ENCODE results near the gene KIF17. TPM values are rescaled to one million over a fixed set of nuclear protein-coding genes. Genes with fewer than 3 reads are reported as not detected.

Gene KIF17
- total RNA-seq, 1 donor from 2014 or later: 4.6 TPM

DNA sequence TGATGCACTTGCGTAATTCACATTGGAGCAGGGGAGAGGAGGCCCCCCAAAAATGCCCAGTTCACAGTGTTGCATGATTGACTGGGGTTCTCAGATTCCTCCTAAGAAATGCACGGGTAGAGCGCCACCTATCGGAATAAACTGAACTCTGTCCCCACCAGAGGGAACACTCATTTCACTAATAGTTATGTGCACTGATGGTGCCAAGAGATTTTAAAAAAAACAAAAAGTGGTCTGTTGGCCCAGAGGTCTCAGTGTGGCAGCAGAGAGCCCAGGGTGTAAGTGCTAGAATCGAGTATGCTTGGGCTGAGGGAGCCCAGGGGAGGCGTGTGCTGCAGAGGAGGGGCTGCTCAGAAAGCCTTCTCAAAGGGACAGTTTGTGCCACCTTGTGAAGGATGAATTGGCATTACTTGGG lies 77.6 kb downstream of the KIF17 start:
- Histone ChIP-seq H3K9me3 (no peaks in the 10 kb centered on the region), H3K4me1 (peaks cover 2% of the 10 kb centered on the region), H3K27ac (no peak overlapping the region), H3K27me3 (no peaks in the 10 kb centered on the region), H3K4me3 (no peak overlapping the region), H3K36me3 (peaks cover 81% of the 10 kb centered on the region)
- intact Hi-C loops (cut with DNase I): loop anchor here (5.0 kb wide), 1 partner anchor 118 kb away; no protein-coding TSS in a partner anchor
- ATAC-seq: peak; percentile 74
- TF ChIP-seq, protein P1, sequence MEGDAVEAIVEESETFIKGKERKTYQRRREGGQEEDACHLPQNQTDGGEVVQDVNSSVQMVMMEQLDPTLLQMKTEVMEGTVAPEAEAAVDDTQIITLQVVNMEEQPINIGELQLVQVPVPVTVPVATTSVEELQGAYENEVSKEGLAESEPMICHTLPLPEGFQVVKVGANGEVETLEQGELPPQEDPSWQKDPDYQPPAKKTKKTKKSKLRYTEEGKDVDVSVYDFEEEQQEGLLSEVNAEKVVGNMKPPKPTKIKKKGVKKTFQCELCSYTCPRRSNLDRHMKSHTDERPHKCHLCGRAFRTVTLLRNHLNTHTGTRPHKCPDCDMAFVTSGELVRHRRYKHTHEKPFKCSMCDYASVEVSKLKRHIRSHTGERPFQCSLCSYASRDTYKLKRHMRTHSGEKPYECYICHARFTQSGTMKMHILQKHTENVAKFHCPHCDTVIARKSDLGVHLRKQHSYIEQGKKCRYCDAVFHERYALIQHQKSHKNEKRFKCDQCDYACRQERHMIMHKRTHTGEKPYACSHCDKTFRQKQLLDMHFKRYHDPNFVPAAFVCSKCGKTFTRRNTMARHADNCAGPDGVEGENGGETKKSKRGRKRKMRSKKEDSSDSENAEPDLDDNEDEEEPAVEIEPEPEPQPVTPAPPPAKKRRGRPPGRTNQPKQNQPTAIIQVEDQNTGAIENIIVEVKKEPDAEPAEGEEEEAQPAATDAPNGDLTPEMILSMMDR (IDR thresholded peaks at IDR 0.05): peak; percentile 77
- no peak for DNase-seq

DNA sequence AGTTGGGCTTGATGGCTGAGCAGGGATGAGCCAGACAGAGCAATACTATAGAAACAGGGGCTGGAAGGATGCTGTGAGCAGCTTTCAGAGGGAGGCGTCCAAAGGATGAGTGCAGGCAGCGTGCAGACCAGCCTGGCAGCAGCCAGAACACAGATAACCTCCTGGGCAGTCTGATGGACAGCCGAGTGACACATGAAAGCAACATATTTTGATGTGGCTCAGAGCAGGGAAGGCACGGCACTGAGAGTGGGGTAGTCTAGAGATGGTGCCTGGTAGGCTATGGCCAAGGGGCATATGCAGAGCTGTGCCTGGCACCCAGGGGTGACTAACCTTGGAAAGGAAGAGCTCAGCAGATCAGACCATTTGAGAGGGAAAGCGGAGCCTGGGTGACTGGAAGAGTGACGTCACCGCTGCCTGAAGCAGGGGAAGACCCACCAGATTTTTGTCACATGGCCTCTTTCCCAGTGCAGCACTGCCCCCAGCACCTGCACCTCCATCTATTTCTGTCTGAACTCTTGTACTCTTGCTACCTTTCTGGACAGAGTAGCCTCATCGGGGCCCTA lies 80.9 kb downstream of the KIF17 start:
- H3K4me3 ChIP-seq: no peak overlapping the region
- no peak for DNase-seq
- intact Hi-C loops (cut with DNase I): no loop called here
- H3K36me3 ChIP-seq: peaks cover 47% of the 10 kb centered on the region
- TF ChIP-seq, protein P1 (IDR thresholded peaks at IDR 0.05): no peak
- no peak for ATAC-seq
- H3K9me3 ChIP-seq: no peaks in the 10 kb centered on the region
- no peaks in the 10 kb centered on the region for H3K27me3 ChIP-seq
- H3K4me1 ChIP-seq: peaks cover 16% of the 10 kb centered on the region
- H3K27ac ChIP-seq: no peak overlapping the region

DNA sequence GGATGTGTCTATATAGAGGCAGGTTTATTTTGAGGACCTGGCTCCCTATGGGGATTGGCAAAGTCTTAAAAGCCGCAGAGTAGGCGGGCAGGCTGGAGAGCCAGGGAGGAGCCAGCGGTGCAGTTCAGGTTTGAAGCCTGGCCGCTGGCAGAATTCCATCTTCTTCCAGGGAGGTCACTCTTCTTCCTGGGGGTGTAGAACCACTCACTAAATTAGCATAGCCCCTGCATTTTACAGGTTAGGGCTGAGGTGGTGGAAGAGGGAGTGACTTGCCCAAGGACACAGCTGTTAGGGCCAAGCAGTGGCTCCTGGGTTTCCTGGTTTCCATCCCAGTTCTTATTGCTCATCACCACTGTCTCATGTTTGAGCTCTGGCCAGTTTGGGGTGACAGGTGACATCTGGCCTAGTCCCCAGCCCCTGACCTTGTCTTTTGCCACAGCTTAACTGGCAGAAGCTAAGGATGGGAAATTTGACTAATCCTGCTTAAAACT lies 83.2 kb downstream of the KIF17 start:
- H3K4me1 ChIP-seq: peaks cover 16% of the 10 kb centered on the region
- H3K4me3 ChIP-seq: peak overlapping the region; percentile 92
- TF ChIP-seq, protein P1 (IDR thresholded peaks at IDR 0.05): no peak
- peaks cover 31% of the 10 kb centered on the region for H3K36me3 ChIP-seq
- peak overlapping the region; percentile 52 for H3K27ac ChIP-seq
- no peaks in the 10 kb centered on the region for H3K27me3 ChIP-seq
- intact Hi-C loops (cut with DNase I): no loop called here
- peak; percentile 67 for ATAC-seq
- no peaks in the 10 kb centered on the region for H3K9me3 ChIP-seq
- DNase-seq: peak; percentile 80

DNA sequence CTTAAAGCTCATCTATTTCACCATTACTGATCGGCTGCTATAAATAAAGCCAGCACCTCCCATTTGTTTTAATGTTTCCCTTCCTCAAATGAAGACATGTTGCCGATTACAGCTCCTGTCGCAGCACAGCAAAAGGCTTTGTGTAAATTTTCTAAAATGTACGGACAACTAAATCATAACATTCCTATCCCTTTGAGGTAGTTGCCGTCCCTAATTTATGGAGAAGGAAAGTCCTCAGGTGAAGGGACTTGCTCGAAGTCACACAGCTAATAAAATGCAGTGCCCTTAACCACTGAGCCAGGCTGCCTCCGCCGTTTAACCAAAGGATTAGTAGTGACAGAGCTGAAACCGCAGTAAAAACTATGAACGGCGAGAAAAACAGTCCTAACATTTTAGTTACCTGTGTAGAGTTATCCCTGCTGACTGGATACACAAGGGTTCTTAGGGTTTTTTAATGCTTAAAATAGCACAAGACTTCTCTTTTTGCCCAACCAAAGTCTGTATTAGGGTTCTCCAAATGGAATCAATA lies 83.7 kb downstream of the KIF17 start:
- Histone ChIP-seq H3K27ac (peak overlapping the region; percentile 52), H3K27me3 (no peaks in the 10 kb centered on the region), H3K36me3 (peaks cover 26% of the 10 kb centered on the region), H3K4me3 (peak overlapping the region; percentile 92), H3K9me3 (no peaks in the 10 kb centered on the region), H3K4me1 (peaks cover 16% of the 10 kb centered on the region)
- DNase-seq (no peak), ATAC-seq (no peak)
- intact Hi-C loops (cut with DNase I): no loop called here
- TF ChIP-seq, protein P1 (IDR thresholded peaks at IDR 0.05): no peak

DNA sequence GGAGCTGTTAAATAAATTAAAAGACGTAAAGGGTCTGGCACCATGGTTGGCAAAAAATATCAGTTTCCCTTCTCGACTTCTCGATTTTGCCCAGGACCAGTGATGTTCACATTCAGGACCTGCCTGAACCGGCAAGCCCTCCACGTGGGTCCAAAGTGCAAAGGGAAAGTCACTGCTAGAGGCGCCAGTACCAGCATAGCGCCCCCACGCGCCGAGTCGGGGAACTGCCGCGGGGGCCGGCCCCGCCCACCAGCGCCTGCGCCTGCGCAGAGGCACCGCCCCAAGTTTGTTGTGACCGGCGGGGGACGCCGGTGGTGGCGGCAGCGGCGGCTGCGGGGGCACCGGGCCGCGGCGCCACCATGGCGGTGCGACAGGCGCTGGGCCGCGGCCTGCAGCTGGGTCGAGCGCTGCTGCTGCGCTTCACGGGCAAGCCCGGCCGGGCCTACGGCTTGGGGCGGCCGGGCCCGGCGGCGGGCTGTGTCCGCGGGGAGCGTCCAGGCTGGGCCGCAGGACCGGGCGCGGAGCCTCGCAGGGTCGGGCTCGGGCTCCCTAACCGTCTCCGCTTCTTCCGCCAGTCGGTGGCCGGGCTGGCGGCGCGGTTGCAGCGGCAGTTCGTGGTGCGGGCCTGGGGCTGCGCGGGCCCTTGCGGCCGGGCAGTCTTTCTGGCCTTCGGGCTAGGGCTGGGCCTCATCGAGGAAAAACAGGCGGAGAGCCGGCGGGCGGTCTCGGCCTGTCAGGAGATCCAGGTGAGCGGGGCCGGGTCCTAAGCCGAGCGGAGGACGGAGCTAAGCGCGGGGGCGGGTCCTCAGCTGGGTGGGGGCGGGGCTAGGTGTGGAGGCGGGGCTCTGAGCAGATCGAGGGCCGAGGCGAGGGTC lies 84.4 kb downstream of the KIF17 start, which contains the start of gene PINK1:
Gene PINK1 (plus strand): TSS at position 269 of the 875 bp plus-strand sequence. CDS start 91 bp downstream, at position 360.
- Histone ChIP-seq H3K27ac (peak within 1 kb of the TSS; percentile 91), H3K4me3 (peak within 1 kb of the TSS; percentile 92), H3K4me1 (peaks cover 16% of the 10 kb centered on the region), H3K36me3 (peaks cover 19% of the 10 kb centered on the region), H3K27me3 (no peaks in the 10 kb centered on the region), H3K9me3 (no peaks in the 10 kb centered on the region)
- DNase-seq (peak; percentile 93), ATAC-seq (peak; percentile 94)
- intact Hi-C loops (cut with DNase I): no loop called here
- TF ChIP-seq, protein P1 (IDR thresholded peaks at IDR 0.05): peak; percentile 98

All from upper lobe of right lung (tissue), 1 donor.